Measurements from ENCODE around the gene TSPOAP1. TPM values are rescaled to one million over a fixed set of nuclear protein-coding genes. Genes with fewer than 3 reads are reported as not detected.
A peak's percentile ranks its signal among the peaks of the same experiment; 100 is the strongest.

Gene TSPOAP1
- total RNA-seq, 1 experiment from 2014 or later, result 7.8 TPM

DNA sequence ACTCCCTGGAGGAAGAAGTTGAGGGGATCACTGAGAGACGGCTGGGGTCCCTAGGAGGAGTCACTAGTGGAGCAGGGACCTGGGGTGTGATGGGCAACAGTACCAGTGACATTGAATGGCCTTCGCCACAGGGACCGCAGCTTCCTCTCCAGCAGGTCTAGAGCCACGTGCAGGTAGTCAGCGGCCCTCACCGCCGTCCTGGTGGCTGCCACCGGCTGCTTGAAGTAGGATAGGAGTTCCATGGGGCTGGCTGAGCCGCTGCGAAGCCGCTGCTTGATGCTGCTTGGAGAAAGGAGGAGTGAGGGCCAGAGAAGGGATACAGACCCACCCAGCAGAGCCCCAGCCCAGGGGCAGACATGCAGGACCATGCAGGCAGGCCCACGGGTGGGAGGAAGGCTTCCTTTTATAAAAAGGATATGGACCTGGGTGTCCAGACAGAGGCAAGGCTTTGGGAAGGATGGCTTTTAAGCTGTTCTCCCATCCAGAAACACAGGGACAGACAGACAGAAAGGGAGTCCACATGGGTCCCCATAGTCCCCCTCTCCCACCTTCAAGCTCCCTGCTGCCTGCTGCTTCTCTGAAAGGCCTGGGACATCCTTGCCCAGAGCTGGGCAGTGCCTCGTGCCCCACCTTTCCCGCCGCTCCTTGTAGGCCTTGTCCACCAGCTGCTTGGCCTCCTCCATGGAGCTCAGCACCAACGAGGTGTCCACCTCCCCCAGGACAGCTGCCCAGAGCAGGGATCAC is 48.7 kb downstream of the TSPOAP1 start:
- H3K9ac ChIP-seq (ENCODE audit: low read length), result no peak overlapping the region
- H3K79me2 ChIP-seq (ENCODE audit: low read length), result no peaks in the 10 kb centered on the region

GRCh38 chr17:58279016-58279711 is 49.4 kb downstream of the TSPOAP1 start:
- H3K9me3 ChIP-seq (ENCODE audit: low read length), result no peaks in the 10 kb centered on the region
- no peaks in the 10 kb centered on the region for H3K79me2 ChIP-seq (ENCODE audit: low read length)
- H3K36me3 ChIP-seq (ENCODE audit: insufficient read depth, low read length), result no peaks in the 10 kb centered on the region
- no peak overlapping the region for H3K4me2 ChIP-seq (ENCODE audit: low read depth, low read length, poor library complexity, severe bottlenecking)
- H3K9ac ChIP-seq (ENCODE audit: low read length), result no peak overlapping the region
- H3K9me2 ChIP-seq (replicated peaks; ENCODE audit: insufficient read depth, low read length), result no peaks in the 10 kb centered on the region
- H3K4me1 ChIP-seq (ENCODE audit: low read length), result no peaks in the 10 kb centered on the region
- no peak overlapping the region for H3K4me3 ChIP-seq (ENCODE audit: low read length)
- H4K20me1 ChIP-seq (ENCODE audit: insufficient read depth, low read depth, low read length), result no peaks in the 10 kb centered on the region
- H2AFZ ChIP-seq (ENCODE audit: low read length), result no peak overlapping the region
- no peaks in the 10 kb centered on the region for H3K27me3 ChIP-seq (ENCODE audit: low read length)
- H3K27ac ChIP-seq (ENCODE audit: low read length), result no peak overlapping the region
- DNase-seq, result no peak

More for the DNA sequence above, 48.7 kb downstream of the TSPOAP1 start:
- Histone ChIP-seq H3K36me3 (ENCODE audit: insufficient read depth, low read length) (no peaks in the 10 kb centered on the region), H3K4me2 (ENCODE audit: low read depth, low read length, poor library complexity, severe bottlenecking) (no peak overlapping the region), H3K4me3 (ENCODE audit: low read length) (no peak overlapping the region), H4K20me1 (ENCODE audit: insufficient read depth, low read depth, low read length) (no peaks in the 10 kb centered on the region), H3K4me1 (ENCODE audit: low read length) (no peaks in the 10 kb centered on the region), H3K9me2 (replicated peaks; ENCODE audit: insufficient read depth, low read length) (no peaks in the 10 kb centered on the region), H3K27ac (ENCODE audit: low read length) (no peak overlapping the region), H3K9me3 (ENCODE audit: low read length) (no peaks in the 10 kb centered on the region), H2AFZ (ENCODE audit: low read length) (no peak overlapping the region), H3K27me3 (ENCODE audit: low read length) (no peaks in the 10 kb centered on the region)
- no peak for DNase-seq

DNA sequence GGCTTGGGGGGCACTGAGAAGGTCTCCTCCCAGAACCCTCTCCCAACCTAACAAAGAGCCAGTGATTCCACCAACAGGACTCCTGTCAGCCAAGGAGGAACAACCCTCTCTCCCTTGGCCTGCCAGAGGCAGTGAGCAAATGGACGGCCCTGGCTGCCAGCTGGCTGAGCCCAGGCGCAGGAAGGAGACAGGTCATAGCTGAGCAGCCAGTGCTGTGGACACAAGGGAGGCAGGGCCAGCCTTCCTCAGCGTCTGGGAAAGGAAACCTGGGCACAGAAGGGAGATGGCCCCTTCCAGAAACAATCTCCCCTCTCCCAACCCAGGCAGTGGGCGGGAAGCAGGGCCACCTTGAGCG is 50.0 kb downstream of the TSPOAP1 start:
- Histone ChIP-seq H3K27me3 (ENCODE audit: low read length) (no peaks in the 10 kb centered on the region), H3K4me1 (ENCODE audit: low read length) (no peaks in the 10 kb centered on the region), H2AFZ (ENCODE audit: low read length) (no peak overlapping the region), H3K27ac (ENCODE audit: low read length) (no peak overlapping the region), H3K4me3 (ENCODE audit: low read length) (no peak overlapping the region), H3K79me2 (ENCODE audit: low read length) (no peaks in the 10 kb centered on the region), H3K9me3 (ENCODE audit: low read length) (no peaks in the 10 kb centered on the region), H3K4me2 (ENCODE audit: low read depth, low read length, poor library complexity, severe bottlenecking) (no peak overlapping the region), H4K20me1 (ENCODE audit: insufficient read depth, low read depth, low read length) (no peaks in the 10 kb centered on the region), H3K9ac (ENCODE audit: low read length) (no peak overlapping the region), H3K36me3 (ENCODE audit: insufficient read depth, low read length) (no peaks in the 10 kb centered on the region), H3K9me2 (replicated peaks; ENCODE audit: insufficient read depth, low read length) (no peaks in the 10 kb centered on the region)
- DNase-seq, result no peak

GRCh38 chr17:58277802-58278595 is 50.6 kb downstream of the TSPOAP1 start:
- Histone ChIP-seq H4K20me1 (ENCODE audit: insufficient read depth, low read depth, low read length) (no peaks in the 10 kb centered on the region), H3K4me1 (ENCODE audit: low read length) (no peaks in the 10 kb centered on the region), H3K79me2 (ENCODE audit: low read length) (no peaks in the 10 kb centered on the region), H3K36me3 (ENCODE audit: insufficient read depth, low read length) (no peaks in the 10 kb centered on the region), H3K4me2 (ENCODE audit: low read depth, low read length, poor library complexity, severe bottlenecking) (no peak overlapping the region), H3K27me3 (ENCODE audit: low read length) (no peaks in the 10 kb centered on the region), H3K9ac (ENCODE audit: low read length) (no peak overlapping the region), H3K4me3 (ENCODE audit: low read length) (no peak overlapping the region), H2AFZ (ENCODE audit: low read length) (no peak overlapping the region), H3K9me2 (replicated peaks; ENCODE audit: insufficient read depth, low read length) (no peaks in the 10 kb centered on the region), H3K9me3 (ENCODE audit: low read length) (no peaks in the 10 kb centered on the region), H3K27ac (ENCODE audit: low read length) (no peak overlapping the region)
- no peak for DNase-seq

DNA sequence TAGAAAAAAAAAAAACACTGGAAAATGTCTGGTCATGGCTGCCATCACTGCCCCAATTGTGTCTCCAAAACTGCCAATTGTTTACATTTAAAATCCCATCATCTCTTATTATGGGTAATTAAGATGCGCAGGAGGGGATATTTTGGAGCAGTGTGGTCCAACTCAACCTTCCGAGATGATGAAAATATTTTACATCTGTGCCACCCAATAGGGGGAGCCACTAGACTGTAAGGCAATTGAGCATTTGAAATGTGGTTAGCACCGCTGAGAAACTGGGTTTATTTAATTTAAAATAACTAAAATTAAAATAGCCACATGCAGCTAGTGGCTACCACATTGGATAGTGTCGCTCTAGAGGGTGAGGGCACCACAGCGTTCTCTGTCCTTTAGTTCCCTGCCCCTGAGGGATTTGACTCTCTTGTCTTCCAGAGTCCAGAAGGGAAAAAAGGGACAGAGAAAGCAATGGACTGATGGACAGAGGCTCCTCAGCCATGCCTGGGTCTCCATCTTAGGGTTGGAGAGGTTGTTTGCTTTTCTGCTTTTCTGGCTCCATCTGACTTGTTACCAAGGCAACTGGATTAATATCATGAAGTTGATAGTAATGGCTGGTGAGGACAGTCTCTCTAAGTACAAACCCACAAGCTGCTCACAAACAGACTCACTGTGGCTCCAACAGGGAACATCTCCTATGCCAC is 51.3 kb downstream of the TSPOAP1 start:
- Histone ChIP-seq H3K9me2 (replicated peaks; ENCODE audit: insufficient read depth, low read length) (no peaks in the 10 kb centered on the region), H3K9me3 (ENCODE audit: low read length) (no peaks in the 10 kb centered on the region), H3K4me1 (ENCODE audit: low read length) (no peaks in the 10 kb centered on the region), H3K27ac (ENCODE audit: low read length) (no peak overlapping the region), H3K9ac (ENCODE audit: low read length) (no peak overlapping the region), H3K27me3 (ENCODE audit: low read length) (no peaks in the 10 kb centered on the region), H3K4me3 (ENCODE audit: low read length) (no peak overlapping the region), H2AFZ (ENCODE audit: low read length) (no peak overlapping the region), H4K20me1 (ENCODE audit: insufficient read depth, low read depth, low read length) (no peaks in the 10 kb centered on the region), H3K79me2 (ENCODE audit: low read length) (no peaks in the 10 kb centered on the region), H3K36me3 (ENCODE audit: insufficient read depth, low read length) (no peaks in the 10 kb centered on the region), H3K4me2 (ENCODE audit: low read depth, low read length, poor library complexity, severe bottlenecking) (no peak overlapping the region)
- DNase-seq, result peak; percentile 78

- Histone ChIP-seq H3K27me3 (ENCODE audit: low read length) (no peaks in the 10 kb centered on the region), H3K9me3 (ENCODE audit: low read length) (no peaks in the 10 kb centered on the region), H3K79me2 (ENCODE audit: low read length) (no peaks in the 10 kb centered on the region), H3K27ac (ENCODE audit: low read length) (no peak overlapping the region), H3K9me2 (replicated peaks; ENCODE audit: insufficient read depth, low read length) (no peaks in the 10 kb centered on the region), H2AFZ (ENCODE audit: low read length) (no peak overlapping the region), H3K36me3 (ENCODE audit: insufficient read depth, low read length) (no peaks in the 10 kb centered on the region), H3K4me1 (ENCODE audit: low read length) (no peaks in the 10 kb centered on the region), H3K4me3 (ENCODE audit: low read length) (no peak overlapping the region), H3K4me2 (ENCODE audit: low read depth, low read length, poor library complexity, severe bottlenecking) (no peak overlapping the region), H4K20me1 (ENCODE audit: insufficient read depth, low read depth, low read length) (no peaks in the 10 kb centered on the region), H3K9ac (ENCODE audit: low read length) (no peak overlapping the region)
- DNase-seq, result no peak
Measured at GRCh38 chr17:58276423-58276822, 52.2 kb downstream of the TSPOAP1 start.

- Histone ChIP-seq H3K27me3 (ENCODE audit: low read length) (no peaks in the 10 kb centered on the region), H3K79me2 (ENCODE audit: low read length) (no peaks in the 10 kb centered on the region), H3K27ac (ENCODE audit: low read length) (no peak overlapping the region), H3K9me3 (ENCODE audit: low read length) (no peaks in the 10 kb centered on the region), H3K4me3 (ENCODE audit: low read length) (no peak overlapping the region), H2AFZ (ENCODE audit: low read length) (no peak overlapping the region), H3K4me1 (ENCODE audit: low read length) (no peaks in the 10 kb centered on the region), H3K9me2 (replicated peaks; ENCODE audit: insufficient read depth, low read length) (no peaks in the 10 kb centered on the region), H3K4me2 (ENCODE audit: low read depth, low read length, poor library complexity, severe bottlenecking) (no peak overlapping the region), H3K9ac (ENCODE audit: low read length) (no peak overlapping the region), H3K36me3 (ENCODE audit: insufficient read depth, low read length) (no peaks in the 10 kb centered on the region), H4K20me1 (ENCODE audit: insufficient read depth, low read depth, low read length) (no peaks in the 10 kb centered on the region)
- no peak for DNase-seq
Measured at GRCh38 chr17:58275417-58275816, 53.2 kb downstream of the TSPOAP1 start.

Measured in Karpas-422 (cell line).